Measurements from ENCODE around the gene MTURN. TPM values are rescaled to one million over a fixed set of nuclear protein-coding genes. Genes with fewer than 3 reads are reported as not detected.

The MTURN gene
- total and polyA plus RNA-seq, 9 of the 15 experiments (the other 6 are each of a cell fraction or from before 2014, with no cell fraction given): 0.94 to 14.8 (median 6.4) TPM

GRCh38 chr7:30188811-30189210 is 54.0 kb downstream of the MTURN start:
- POLR2A ChIA-PET: no interaction called here
- no peaks in the 10 kb centered on the region for H3K4me1 ChIP-seq (replicated peaks in 1 of 2; ENCODE audit: control insufficient read depth in 2 of 2, insufficient read depth in 2 of 2, low read length in 2 of 2)
- H4K20me1 ChIP-seq (replicated peaks; ENCODE audit: control insufficient read depth, insufficient read depth, low read length): no peaks in the 10 kb centered on the region
- no peaks in the 10 kb centered on the region for H3K9me1 ChIP-seq (ENCODE audit: control insufficient read depth, insufficient read depth, low read length)
- DNase-seq (ENCODE audit: extremely low read depth in 1 of 4, low spot score in 3 of 4): no peak
- no TSS peak for BruUV-seq (replicated peaks)
- H3K27me3 ChIP-seq (ENCODE audit: control insufficient read depth in 2 of 2, insufficient read depth in 2 of 2, low read length in 2 of 2): no peaks in the 10 kb centered on the region; a peak in 1 of 5 replicates
- no peak for ATAC-seq
- in situ Hi-C loops (cut with MboI): no loop called here
- H3K9me3 ChIP-seq (replicated peaks; ENCODE audit: control insufficient read depth, insufficient read depth, low read depth, low read length): no peaks in the 10 kb centered on the region
- no peak overlapping the region for H3K9ac ChIP-seq (ENCODE audit: insufficient read depth in 1 of 2, low read depth in 2 of 2, low read length in 2 of 2)
- TF ChIP-seq SRSF7 (optimal IDR thresholded peaks at IDR 0.05; ENCODE audit: low read depth, low read length) (no peak), ZNF280A (IDR thresholded peaks at IDR 0.05; ENCODE audit: low read depth, partially characterized antibody) (no peak), THAP7 (CRISPR knock-in tag; IDR thresholded peaks at IDR 0.05) (no peak), MTA3 (IDR thresholded peaks at IDR 0.05; ENCODE audit: borderline replicate concordance) (no peak), ZBTB9 (CRISPR knock-in tag; IDR thresholded peaks at IDR 0.05) (no peak), ZNF76 (CRISPR knock-in tag; IDR thresholded peaks at IDR 0.05; ENCODE audit: borderline replicate concordance) (no peak)
- CTCF ChIA-PET (ENCODE audit: low intra/inter-chr PET ratio): no interaction called here
- H3K4me2 ChIP-seq (ENCODE audit: insufficient read depth, low read length): no peak overlapping the region
- H2AFZ ChIP-seq (ENCODE audit: low read depth, low read length): no peak overlapping the region
- no peak for FAIRE-seq
- no peak overlapping the region for H3K27ac ChIP-seq (ENCODE audit: extremely low read depth, low read depth, low read length)
- intact Hi-C loops (cut with micrococcal nuclease): no loop called here
- 0% methylated on average over 2 of the region's 2 CpGs for WGBS (ENCODE audit: insufficient coverage, low coverage, missing lambda C conversion rate)
- H3K4me3 ChIP-seq: no peak overlapping the region
- H3K79me2 ChIP-seq (ENCODE audit: control insufficient read depth, insufficient read depth, low read length): no peaks in the 10 kb centered on the region
- H3K36me3 ChIP-seq (ENCODE audit: control insufficient read depth, insufficient read depth, low read length): no peaks in the 10 kb centered on the region
